GM12874 (cell line): ENCODE measurements around the gene GPN2.

Experiments
- TF ChIP-seq, protein P1 (sequence below): IDR thresholded peaks from 2 replicates; pipeline ENCODE4 v1.5.1; 2011; ENCODE audit warnings: low read depth, mild to moderate bottlenecking, control low read depth, low read length, moderate library complexity; ENCODE audit not compliant: insufficient read depth

The GPN2 gene

DNA sequence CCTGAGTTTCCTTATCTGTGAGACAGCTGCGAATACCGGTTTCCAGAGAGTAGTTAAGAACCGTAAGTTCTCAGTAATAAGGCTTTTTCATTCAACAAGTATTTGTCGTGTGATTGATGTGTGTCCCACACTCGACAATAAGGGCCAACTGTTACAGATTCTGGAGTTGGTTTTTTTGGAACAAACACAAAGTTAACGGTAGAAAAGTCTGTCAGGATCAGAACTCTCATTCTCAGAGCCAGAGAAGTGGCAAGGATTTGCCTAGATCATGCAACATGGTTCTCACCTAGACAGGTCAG is 32.3 kb upstream of the GPN2 start:
- TF ChIP-seq, protein P1, sequence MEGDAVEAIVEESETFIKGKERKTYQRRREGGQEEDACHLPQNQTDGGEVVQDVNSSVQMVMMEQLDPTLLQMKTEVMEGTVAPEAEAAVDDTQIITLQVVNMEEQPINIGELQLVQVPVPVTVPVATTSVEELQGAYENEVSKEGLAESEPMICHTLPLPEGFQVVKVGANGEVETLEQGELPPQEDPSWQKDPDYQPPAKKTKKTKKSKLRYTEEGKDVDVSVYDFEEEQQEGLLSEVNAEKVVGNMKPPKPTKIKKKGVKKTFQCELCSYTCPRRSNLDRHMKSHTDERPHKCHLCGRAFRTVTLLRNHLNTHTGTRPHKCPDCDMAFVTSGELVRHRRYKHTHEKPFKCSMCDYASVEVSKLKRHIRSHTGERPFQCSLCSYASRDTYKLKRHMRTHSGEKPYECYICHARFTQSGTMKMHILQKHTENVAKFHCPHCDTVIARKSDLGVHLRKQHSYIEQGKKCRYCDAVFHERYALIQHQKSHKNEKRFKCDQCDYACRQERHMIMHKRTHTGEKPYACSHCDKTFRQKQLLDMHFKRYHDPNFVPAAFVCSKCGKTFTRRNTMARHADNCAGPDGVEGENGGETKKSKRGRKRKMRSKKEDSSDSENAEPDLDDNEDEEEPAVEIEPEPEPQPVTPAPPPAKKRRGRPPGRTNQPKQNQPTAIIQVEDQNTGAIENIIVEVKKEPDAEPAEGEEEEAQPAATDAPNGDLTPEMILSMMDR = no peak

DNA sequence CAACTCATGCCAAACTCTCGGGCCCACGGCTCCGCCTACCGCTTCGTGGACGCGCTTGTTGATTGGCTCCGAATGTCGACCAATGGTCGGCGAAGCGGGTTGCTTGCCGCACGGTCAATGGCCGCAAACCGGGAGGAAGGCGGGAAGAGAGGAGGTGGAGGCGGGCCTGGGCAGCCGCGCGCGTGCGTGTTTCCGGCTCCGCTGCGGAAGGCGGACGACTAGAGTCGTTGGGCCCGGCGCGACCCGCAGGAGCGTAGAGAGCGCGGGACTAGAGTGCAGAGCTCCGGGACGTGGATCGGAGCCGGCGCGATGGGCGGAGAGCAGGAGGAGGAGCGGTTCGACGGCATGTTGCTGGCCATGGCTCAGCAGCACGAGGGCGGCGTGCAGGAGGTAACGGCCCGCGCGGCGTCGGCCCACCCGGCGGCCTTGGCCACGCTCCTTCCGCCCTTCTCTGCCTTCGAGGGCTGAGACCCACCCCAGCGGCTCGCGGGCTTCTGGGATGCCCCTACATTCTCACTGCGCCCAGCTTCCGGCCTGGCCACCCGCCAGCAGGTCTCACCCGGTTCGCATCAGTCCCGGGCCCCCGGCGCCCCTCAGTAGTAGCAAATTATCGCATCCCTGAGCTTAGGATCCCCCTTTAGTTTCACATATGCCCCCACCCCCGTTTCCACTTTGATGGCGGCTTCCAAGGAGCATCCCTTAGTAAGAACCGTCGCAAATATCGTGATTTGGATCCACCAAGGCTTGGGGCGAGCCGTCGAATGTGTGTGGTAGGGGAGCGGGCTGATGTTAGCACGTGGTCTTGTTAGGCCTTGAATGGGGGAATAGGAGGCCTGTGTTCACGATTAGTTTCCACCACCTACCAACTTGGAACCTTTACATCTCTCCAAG is 31.7 kb upstream of the GPN2 start, which contains the start of gene NUDC:
Gene NUDC, plus strand, starts transcription at position 204 of the 891 bp plus-strand sequence. Its CDS starts 106 bp downstream, at position 310.
- TF ChIP-seq, protein P1 = no peak

- TF ChIP-seq, protein P1 = no peak
These were observed 31.1 kb upstream of the GPN2 start for GRCh38 chr1:26921126-26921539.

DNA sequence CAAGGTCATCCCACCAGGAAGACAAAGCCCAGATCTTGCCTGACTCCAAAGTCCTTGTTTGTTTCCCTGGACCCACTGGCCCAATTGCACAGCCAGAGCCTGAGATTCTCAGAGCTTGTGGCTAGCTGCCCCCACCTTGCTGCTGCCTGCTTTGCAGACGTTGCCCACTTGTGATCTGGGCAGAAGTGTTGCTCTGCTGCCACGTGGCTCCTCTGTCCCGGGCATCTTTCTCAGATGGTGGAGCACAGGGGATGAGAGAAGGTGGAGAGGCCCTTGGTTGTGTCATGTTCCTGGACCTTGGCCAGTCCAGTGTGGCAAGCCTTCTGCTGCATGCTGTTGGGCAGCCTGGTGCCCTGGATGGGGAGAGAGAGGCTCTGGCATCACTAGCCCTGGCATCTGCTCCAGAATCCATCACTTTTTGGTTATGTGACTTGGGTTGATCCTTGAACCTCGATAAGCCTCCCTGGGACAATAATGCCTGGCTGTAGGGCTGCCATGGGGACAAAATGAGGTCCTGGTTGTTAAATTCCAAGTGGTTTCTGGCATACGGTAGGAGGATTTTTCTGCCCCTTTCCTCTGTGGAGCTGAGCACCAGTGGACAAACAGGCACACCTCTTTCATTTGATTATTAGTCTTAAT is 25.2 kb upstream of the GPN2 start:
- TF ChIP-seq, protein P1 = no peak

GRCh38 chr1:26913754-26914619 is 23.9 kb upstream of the GPN2 start, which contains the start of gene NR0B2:
Gene NR0B2, minus strand, starts transcription at chr1:26913975. Its CDS starts 35 bp downstream, at chr1:26913940.
- TF ChIP-seq, protein P1 = no peak

DNA sequence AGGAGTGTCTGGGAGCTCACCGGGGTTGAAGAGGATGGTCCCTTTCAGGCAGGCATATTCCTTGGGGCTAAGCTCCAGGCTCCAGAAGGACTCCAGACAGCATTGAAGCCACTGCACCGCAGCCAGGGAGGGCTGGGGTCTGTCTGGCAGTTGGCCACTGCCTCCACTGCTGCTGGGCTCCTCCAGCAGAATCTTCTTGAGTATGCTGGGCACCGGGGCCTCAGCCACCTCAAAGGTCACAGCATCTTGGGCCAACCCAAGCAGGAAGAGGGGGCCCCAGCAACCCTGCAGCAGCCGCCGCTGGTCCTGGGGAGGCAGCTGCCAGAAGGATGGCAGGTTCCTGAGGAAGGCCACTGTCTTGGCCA is 23.3 kb upstream of the GPN2 start:
- TF ChIP-seq, protein P1 = no peak

- TF ChIP-seq, protein P1 = no peak
These were observed 22.0 kb upstream of the GPN2 start for GRCh38 chr1:26912147-26912490.
